HCT116 (cell line): ENCODE data around the gene CLEC10A.

Experiments used
- CEBPB ChIP-seq: IDR thresholded peaks from 2 replicates; pipeline ENCODE4 v1.6.1; 2012; ENCODE audit warnings: low read depth
- EGR1 ChIP-seq: IDR thresholded peaks from 2 replicates; pipeline ENCODE4 v1.6.1; 2012; ENCODE audit warnings: low read depth
- EZH2phosphoT487 ChIP-seq: fragments of 200-600 bp; IDR thresholded peaks from 2 replicates; pipeline ENCODE4 v1.6.1; 2018; ENCODE audit warnings: antibody characterized with exemption, borderline replicate concordance
- POLR2A ChIP-seq: IDR thresholded peaks from 2 replicates; pipeline ENCODE4 v1.7.0; 2011; ENCODE audit warnings: borderline replicate concordance; ENCODE audit not compliant: insufficient read depth, insufficient read length; ENCODE audit errors: extremely low read depth
- POLR2AphosphoS5 ChIP-seq: IDR thresholded peaks from 2 replicates; pipeline ENCODE4 v1.6.1; 2011; ENCODE audit warnings: mild to moderate bottlenecking, low read depth, low read length, moderate library complexity
- SP1 ChIP-seq: IDR thresholded peaks from 2 replicates; pipeline ENCODE4 v1.6.1; 2012; ENCODE audit warnings: low read depth
- YY1 ChIP-seq: IDR thresholded peaks from 2 replicates; pipeline ENCODE4 v1.6.1; 2011; ENCODE audit warnings: low read length, low read depth, moderate library complexity, mild to moderate bottlenecking; ENCODE audit not compliant: insufficient replicate concordance; ENCODE audit errors: extremely low read depth
- ZFX ChIP-seq: fragments of 450-650 bp; IDR thresholded peaks from 2 replicates; pipeline ENCODE4 v1.6.1; 2017
- TF ChIP-seq, protein P1 (sequence below), 3 experiments: fragments of 200-600 bp in 1 of 3; sonication (generic) in 1 of 3; IDR thresholded peaks in 2 of 3; conservative IDR thresholded peaks in 1 of 3; 2 replicates each; pipeline ENCODE4 v1.5.1; 2012 to 2017; ENCODE audit warnings: low read depth in 2 of 3, low read length in 2 of 3, antibody characterized with exemption in 1 of 3, borderline replicate concordance in 1 of 3, control low read depth in 1 of 3, mild to moderate bottlenecking in 1 of 3, mixed read lengths in 1 of 3, mixed run types in 1 of 3, moderate library complexity in 1 of 3; ENCODE audit not compliant: insufficient read depth in 1 of 3
- TF ChIP-seq, protein P2 (sequence below): IDR thresholded peaks from 2 replicates; pipeline ENCODE4 v1.6.1; 2011; ENCODE audit warnings: mild to moderate bottlenecking, low read length, moderate library complexity; ENCODE audit not compliant: insufficient replicate concordance; ENCODE audit errors: extremely low read depth
- TF ChIP-seq, protein P3 (sequence below): IDR thresholded peaks from 2 replicates; pipeline ENCODE4 v1.6.1; 2012

DNA sequence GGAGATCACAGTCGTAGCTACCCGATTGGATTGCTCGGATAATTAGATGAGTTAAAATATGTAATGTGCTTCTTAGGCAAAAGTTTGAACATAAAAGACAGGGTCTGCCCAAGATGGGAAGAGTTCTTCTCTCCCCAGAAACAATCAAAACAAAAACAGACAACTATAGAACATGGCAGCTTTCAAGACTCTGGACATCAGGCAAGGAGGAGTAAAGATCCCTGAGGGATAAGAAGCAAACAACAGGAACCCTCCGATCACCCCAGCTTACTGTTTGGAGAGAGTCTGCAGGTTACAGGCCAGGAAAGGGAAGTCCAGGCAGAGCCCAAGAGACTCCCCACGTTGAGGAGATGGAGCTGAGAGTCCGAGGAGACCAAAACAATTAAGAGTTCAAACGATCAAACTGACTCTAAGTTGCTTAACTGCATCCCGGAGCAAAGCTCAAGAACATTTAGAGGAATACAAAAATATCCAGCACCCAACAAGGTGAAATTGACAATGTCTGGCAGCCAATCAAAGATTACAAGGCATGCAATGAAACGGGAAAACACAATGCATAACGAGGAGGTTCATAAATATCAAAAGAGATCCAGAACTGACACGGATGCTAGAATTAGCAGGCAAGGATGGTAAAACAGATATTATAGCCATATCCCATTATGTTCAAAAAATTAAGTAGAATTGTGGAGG is 30.7 kb upstream of the CLEC10A start:
- TF ChIP-seq, protein P1, sequence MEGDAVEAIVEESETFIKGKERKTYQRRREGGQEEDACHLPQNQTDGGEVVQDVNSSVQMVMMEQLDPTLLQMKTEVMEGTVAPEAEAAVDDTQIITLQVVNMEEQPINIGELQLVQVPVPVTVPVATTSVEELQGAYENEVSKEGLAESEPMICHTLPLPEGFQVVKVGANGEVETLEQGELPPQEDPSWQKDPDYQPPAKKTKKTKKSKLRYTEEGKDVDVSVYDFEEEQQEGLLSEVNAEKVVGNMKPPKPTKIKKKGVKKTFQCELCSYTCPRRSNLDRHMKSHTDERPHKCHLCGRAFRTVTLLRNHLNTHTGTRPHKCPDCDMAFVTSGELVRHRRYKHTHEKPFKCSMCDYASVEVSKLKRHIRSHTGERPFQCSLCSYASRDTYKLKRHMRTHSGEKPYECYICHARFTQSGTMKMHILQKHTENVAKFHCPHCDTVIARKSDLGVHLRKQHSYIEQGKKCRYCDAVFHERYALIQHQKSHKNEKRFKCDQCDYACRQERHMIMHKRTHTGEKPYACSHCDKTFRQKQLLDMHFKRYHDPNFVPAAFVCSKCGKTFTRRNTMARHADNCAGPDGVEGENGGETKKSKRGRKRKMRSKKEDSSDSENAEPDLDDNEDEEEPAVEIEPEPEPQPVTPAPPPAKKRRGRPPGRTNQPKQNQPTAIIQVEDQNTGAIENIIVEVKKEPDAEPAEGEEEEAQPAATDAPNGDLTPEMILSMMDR (IDR thresholded peaks at IDR 0.05 in 2 of 3, conservative IDR thresholded peaks at IDR 0.05 in 1 of 3; ENCODE audit: borderline replicate concordance in 1 of 3, insufficient read depth in 1 of 3, low read depth in 2 of 3, low read length in 2 of 3), result no peak
- no peak for TF ChIP-seq EGR1
- no peak for TF ChIP-seq SP1
- no peak for TF ChIP-seq POLR2AphosphoS5
- TF ChIP-seq POLR2A, result no peak
- no peak for TF ChIP-seq ZFX
- TF ChIP-seq, protein P2, sequence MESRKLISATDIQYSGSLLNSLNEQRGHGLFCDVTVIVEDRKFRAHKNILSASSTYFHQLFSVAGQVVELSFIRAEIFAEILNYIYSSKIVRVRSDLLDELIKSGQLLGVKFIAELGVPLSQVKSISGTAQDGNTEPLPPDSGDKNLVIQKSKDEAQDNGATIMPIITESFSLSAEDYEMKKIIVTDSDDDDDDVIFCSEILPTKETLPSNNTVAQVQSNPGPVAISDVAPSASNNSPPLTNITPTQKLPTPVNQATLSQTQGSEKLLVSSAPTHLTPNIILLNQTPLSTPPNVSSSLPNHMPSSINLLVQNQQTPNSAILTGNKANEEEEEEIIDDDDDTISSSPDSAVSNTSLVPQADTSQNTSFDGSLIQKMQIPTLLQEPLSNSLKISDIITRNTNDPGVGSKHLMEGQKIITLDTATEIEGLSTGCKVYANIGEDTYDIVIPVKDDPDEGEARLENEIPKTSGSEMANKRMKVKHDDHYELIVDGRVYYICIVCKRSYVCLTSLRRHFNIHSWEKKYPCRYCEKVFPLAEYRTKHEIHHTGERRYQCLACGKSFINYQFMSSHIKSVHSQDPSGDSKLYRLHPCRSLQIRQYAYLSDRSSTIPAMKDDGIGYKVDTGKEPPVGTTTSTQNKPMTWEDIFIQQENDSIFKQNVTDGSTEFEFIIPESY, result no peak
- TF ChIP-seq, protein P3, sequence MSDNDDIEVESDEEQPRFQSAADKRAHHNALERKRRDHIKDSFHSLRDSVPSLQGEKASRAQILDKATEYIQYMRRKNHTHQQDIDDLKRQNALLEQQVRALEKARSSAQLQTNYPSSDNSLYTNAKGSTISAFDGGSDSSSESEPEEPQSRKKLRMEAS, result no peak
- no peak for TF ChIP-seq EZH2phosphoT487
- TF ChIP-seq CEBPB, result no peak
- no peak for TF ChIP-seq YY1
